Right kidney (tissue), 9 donors: ENCODE results near the gene POTEH.
"Not testable (repeated sequence)": the region's sequence is repeated elsewhere in the genome, so short reads cannot be mapped to it uniquely, and the experiment has no call there.

Source experiments
- DNase-seq: peaks from one replicate; pipeline ENCODE4 v3.0.0-alpha.2; 2016
- long read RNA-seq, 8 donors: transcript quantifications; one replicate each; lab custom pipeline, GENCODE V29; 2026

The POTEH gene
- long read RNA-seq, donor 1 = 0 reads
- long read RNA-seq, donor 2 = 0 reads
- long read RNA-seq, donor 3 = 0 reads
- long read RNA-seq, donor 4 = 0 reads
- long read RNA-seq, donor 5 = 0 reads
- long read RNA-seq, donor 6 = 0 reads
- long read RNA-seq, donor 7 = 0 reads
- long read RNA-seq, donor 8 = 0 reads

GRCh38 chr22:15689749-15690125, at the start of gene POTEH:
Gene POTEH (plus strand): TSS chr22:15690026. CDS start chr22:15690078, 52 bp downstream.
- DNase-seq = not testable (repeated sequence)

- DNase-seq = not testable (repeated sequence)
These were observed 47.5 kb upstream of the POTEH start for GRCh38 chr22:15642288-15642861.

- DNase-seq = not testable (repeated sequence)
These were observed 37.9 kb upstream of the POTEH start for GRCh38 chr22:15651954-15652353.

- not testable (repeated sequence) for DNase-seq
These were observed 37.1 kb upstream of the POTEH start for GRCh38 chr22:15652738-15653137.

- not testable (repeated sequence) for DNase-seq
These were observed 36.6 kb upstream of the POTEH start for GRCh38 chr22:15653241-15653640.

- DNase-seq = not testable (repeated sequence)
These were observed 28.7 kb upstream of the POTEH start for GRCh38 chr22:15661102-15661501.

GRCh38 chr22:15664682-15665081, 25.1 kb upstream of the POTEH start:
- not testable (repeated sequence) for DNase-seq

- not testable (repeated sequence) for DNase-seq
These were observed 24.3 kb upstream of the POTEH start for GRCh38 chr22:15665478-15665877.

GRCh38 chr22:15669430-15669829, 20.4 kb upstream of the POTEH start:
- DNase-seq = not testable (repeated sequence)

GRCh38 chr22:15679702-15680101, 10.1 kb upstream of the POTEH start:
- not testable (repeated sequence) for DNase-seq

- DNase-seq = not testable (repeated sequence)
These were observed 5.7 kb upstream of the POTEH start for GRCh38 chr22:15684115-15684514.

- DNase-seq = not testable (repeated sequence)
These were observed 5.1 kb upstream of the POTEH start for GRCh38 chr22:15684695-15685094.

GRCh38 chr22:15685641-15686040, 4.2 kb upstream of the POTEH start:
- not testable (repeated sequence) for DNase-seq

- DNase-seq = not testable (repeated sequence)
These were observed 2.7 kb upstream of the POTEH start for GRCh38 chr22:15687086-15687485.

GRCh38 chr22:15687676-15688075, 2.1 kb upstream of the POTEH start:
- not testable (repeated sequence) for DNase-seq

- not testable (repeated sequence) for DNase-seq
These were observed 1.7 kb upstream of the POTEH start for GRCh38 chr22:15688090-15688489.

GRCh38 chr22:15689012-15689748, 646 bp upstream of the POTEH start:
- not testable (repeated sequence) for DNase-seq

GRCh38 chr22:15713600-15713999, 23.8 kb downstream of the POTEH start:
- not testable (repeated sequence) for DNase-seq

GRCh38 chr22:15714125-15714524, 24.3 kb downstream of the POTEH start:
- DNase-seq = not testable (repeated sequence)

GRCh38 chr22:15721884-15722283, 32.1 kb downstream of the POTEH start:
- not testable (repeated sequence) for DNase-seq

- DNase-seq = not testable (repeated sequence)
These were observed 39.5 kb downstream of the POTEH start for GRCh38 chr22:15729209-15729917.

GRCh38 chr22:15731023-15731422, 41.2 kb downstream of the POTEH start:
- not testable (repeated sequence) for DNase-seq

GRCh38 chr22:15734411-15734810, 44.6 kb downstream of the POTEH start:
- not testable (repeated sequence) for DNase-seq
